ENCODE results near the gene CFAP99.

The CFAP99 gene

DNA sequence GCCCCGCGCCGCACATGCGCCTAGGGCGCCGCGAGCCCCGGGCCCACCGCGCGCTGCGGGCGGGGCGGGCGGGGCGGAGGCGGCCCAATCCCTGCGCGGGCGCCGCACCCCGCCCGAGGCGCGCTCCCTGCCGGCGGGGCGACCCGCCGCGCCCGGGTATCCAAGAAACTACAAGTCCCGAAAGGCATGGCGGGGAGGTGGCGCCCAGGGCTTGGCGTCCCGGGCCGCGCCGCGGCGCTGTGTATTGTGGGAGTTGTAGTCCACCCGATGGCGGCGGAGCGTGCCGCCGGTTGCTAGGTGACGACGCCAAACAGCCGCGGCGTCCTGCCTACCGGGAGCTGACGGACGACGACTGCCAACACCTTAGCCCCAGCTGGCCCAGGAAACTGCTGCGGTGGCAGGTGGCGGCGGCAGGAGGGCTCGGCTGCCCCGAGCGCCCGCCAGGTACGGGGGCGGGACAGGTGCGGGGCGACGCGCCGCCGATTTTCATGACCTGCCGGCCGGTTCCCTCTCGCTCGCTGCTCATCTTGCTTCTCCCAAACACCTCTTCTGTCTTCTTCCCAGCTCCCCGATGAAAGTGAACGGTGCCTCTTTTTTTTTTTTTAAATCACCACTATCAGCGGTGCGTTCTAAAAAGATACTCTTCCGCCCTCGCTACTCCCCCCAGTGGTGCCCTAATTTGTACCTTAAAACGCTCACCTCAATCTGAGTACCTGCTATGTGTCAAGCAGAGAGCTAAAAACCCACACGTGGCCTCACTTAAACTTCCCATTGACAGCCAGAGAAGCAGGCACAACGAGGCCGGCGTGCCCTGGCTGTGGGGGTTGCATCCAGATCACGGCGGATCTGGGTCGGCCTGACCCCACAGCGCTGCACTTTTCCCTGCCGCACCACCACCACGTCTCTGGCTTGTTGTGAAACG lies at the start of gene CFAP99:
Gene CFAP99, plus strand, starts transcription at position 306 of the 922 bp plus-strand sequence.
- in situ Hi-C loops (cut with MboI; ENCODE audit: low sequenced_read_pairs, unreplicated experiment), result no loop called here
- TF ChIP-seq, protein P1, sequence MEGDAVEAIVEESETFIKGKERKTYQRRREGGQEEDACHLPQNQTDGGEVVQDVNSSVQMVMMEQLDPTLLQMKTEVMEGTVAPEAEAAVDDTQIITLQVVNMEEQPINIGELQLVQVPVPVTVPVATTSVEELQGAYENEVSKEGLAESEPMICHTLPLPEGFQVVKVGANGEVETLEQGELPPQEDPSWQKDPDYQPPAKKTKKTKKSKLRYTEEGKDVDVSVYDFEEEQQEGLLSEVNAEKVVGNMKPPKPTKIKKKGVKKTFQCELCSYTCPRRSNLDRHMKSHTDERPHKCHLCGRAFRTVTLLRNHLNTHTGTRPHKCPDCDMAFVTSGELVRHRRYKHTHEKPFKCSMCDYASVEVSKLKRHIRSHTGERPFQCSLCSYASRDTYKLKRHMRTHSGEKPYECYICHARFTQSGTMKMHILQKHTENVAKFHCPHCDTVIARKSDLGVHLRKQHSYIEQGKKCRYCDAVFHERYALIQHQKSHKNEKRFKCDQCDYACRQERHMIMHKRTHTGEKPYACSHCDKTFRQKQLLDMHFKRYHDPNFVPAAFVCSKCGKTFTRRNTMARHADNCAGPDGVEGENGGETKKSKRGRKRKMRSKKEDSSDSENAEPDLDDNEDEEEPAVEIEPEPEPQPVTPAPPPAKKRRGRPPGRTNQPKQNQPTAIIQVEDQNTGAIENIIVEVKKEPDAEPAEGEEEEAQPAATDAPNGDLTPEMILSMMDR (IDR thresholded peaks at IDR 0.05; ENCODE audit: borderline replicate concordance, control extremely low read depth, extremely low read depth, insufficient read depth, missing control alignments), result peak; percentile 37
- DNase-seq (ENCODE audit: low spot score), result peak; percentile 99

- in situ Hi-C loops (cut with MboI; ENCODE audit: low sequenced_read_pairs, unreplicated experiment), result no loop called here
- TF ChIP-seq, protein P1 (IDR thresholded peaks at IDR 0.05; ENCODE audit: borderline replicate concordance, control extremely low read depth, extremely low read depth, insufficient read depth, missing control alignments), result no peak
- no peak for DNase-seq (ENCODE audit: low spot score)
Measured at GRCh38 chr4:2370597-2371320, 48.0 kb upstream of the CFAP99 start.

DNA sequence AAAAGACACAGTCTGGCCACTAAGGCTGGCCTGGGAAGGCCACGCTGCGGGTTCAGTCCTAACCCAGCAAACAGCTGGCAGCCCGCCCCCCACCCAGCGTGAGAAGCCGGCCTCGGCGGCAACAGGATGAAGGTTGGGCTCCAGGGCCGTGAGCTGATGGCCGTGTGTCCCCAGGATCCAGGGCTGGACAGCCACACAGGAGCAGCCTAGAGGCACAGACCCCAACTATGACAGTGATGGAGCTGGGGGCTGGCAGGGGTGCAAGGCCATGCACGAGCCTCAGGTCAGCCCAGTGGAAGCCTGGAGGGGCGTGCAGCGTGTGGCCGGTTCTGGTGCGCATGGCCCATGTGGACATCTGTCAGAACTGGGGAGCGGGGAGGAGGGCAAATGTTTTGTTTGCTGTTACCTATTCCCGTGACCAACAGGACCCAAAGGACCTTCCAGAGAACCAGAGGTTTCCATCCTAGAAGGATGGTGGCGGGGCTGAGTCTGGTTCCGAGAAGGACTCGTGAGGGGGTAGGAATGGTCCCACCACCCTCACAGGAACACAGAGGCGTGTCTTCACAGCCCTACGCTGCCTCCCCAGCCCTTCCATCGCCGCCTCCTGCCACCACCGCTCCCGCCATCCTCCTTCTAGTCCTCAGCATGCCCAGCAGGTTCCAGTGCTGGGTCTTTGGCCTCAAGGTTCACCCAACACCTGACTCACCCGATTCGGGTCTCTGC lies 46.8 kb upstream of the CFAP99 start:
- DNase-seq (ENCODE audit: low spot score), result no peak
- in situ Hi-C loops (cut with MboI; ENCODE audit: low sequenced_read_pairs, unreplicated experiment), result no loop called here
- TF ChIP-seq, protein P1 (IDR thresholded peaks at IDR 0.05; ENCODE audit: borderline replicate concordance, control extremely low read depth, extremely low read depth, insufficient read depth, missing control alignments), result no peak

DNA sequence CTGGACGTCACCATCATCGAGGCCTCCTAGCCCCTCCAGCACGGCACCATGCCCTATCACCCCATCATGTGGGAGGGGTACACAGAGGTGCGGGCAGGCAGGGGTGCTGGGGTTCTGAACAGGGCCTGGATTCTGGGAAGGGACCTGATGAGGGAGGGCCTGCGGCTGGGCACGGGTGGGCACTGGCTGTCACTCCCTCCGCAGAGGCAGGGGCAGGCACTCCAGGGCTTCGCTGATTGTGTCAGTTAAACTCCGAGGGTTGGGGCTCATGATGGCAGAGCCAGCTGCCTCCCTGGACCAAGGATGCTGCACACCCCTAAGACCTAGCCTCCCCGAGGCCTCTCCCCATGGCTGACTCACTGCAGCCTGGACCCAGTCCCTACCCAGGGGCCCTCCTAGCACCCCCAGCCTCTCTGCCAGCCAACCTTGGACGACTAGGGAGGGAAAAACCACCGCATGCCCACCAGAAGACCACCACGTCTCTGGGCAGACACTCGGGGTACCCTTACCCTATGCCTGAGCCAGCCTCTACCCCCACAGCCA lies 46.2 kb upstream of the CFAP99 start:
- in situ Hi-C loops (cut with MboI; ENCODE audit: low sequenced_read_pairs, unreplicated experiment), result no loop called here

GRCh38 chr4:2373532-2373931 lies 45.2 kb upstream of the CFAP99 start:
- TF ChIP-seq, protein P1 (IDR thresholded peaks at IDR 0.05; ENCODE audit: borderline replicate concordance, control extremely low read depth, extremely low read depth, insufficient read depth, missing control alignments), result no peak
- no peak for DNase-seq (ENCODE audit: low spot score)
- in situ Hi-C loops (cut with MboI; ENCODE audit: low sequenced_read_pairs, unreplicated experiment), result no loop called here

More for the DNA sequence above, 46.2 kb upstream of the CFAP99 start:
- no peak for DNase-seq (ENCODE audit: low spot score)
- TF ChIP-seq, protein P1 (IDR thresholded peaks at IDR 0.05; ENCODE audit: borderline replicate concordance, control extremely low read depth, extremely low read depth, insufficient read depth, missing control alignments), result no peak

DNA sequence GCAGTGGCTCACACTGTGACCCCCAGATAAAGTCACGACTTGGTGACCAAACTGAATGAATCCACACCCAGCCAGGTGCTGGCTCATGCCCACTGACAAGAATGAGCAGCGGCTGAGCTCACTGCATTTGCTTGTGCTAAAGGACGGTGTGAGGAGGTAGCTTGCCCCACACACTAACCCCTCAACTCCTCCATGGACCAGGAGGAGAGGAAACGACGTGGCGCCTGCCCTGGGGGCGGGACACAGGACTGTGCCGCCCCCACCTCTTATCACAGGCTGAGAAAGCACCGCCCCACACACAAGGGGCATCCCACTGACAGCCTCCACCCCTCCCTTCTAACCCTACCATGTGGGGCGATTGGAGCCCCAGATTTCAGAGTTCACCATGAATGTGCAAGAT lies 43.3 kb upstream of the CFAP99 start:
- TF ChIP-seq, protein P1 (IDR thresholded peaks at IDR 0.05; ENCODE audit: borderline replicate concordance, control extremely low read depth, extremely low read depth, insufficient read depth, missing control alignments), result no peak
- DNase-seq (ENCODE audit: low spot score), result no peak

More for the DNA sequence above, 43.3 kb upstream of the CFAP99 start:
- in situ Hi-C loops (cut with MboI; ENCODE audit: low sequenced_read_pairs, unreplicated experiment), result no loop called here

Data from GM13976 (cell line).